Adipose tissue (tissue), 3 donors: ENCODE measurements around the gene DDX54. TPM values are rescaled to one million over a fixed set of nuclear protein-coding genes. Genes with fewer than 3 reads are reported as not detected.

Experiments
- H3K27ac ChIP-seq: one replicate; pipeline ENCODE4 v1.5.1; 2013; ENCODE audit warnings: low read depth, low read length
- WGBS, 3 donors: extraction: QIAGEN DNeasy Blood & Tissue Kit; methylation state at CpG; one replicate each; pipeline ENCODE4 v1.1.7; 2013; 5-methylcytosine and 5-hydroxymethylcytosine counted together
- polyA plus RNA-seq, 3 donors: library from polyadenylated mRNA; stranded (reverse); fragments of 200-250 nt; gene quantifications; one replicate each; pipeline ENCODE4 v1.2.3, GENCODE V29; 2013
- donor health status: healthy with polysubstance abuse.
- donor health status: Bipolar disorder and iron deficiency.
- donor health status: healthy.

The DDX54 gene
- polyA plus RNA-seq, 3 donors = 25.8 to 49.2 (median 38.6) TPM

- 90 to 92% (median 91%) methylated on average over 19 of the region's 19 CpGs for WGBS, 3 donors
- no peak overlapping the region for H3K27ac ChIP-seq
Observed at GRCh38 chr12:113114447-113115178, 70.7 kb downstream of the DDX54 start.

GRCh38 chr12:113113397-113113796 lies 71.9 kb downstream of the DDX54 start:
- 74 to 81% (median 75%) methylated on average over 2 of the region's 2 CpGs for WGBS, 3 donors

GRCh38 chr12:113112043-113112899 lies 73.0 kb downstream of the DDX54 start:
- H3K27ac ChIP-seq = no peak overlapping the region
- 70 to 75% (median 71%) methylated on average over 39 of the region's 39 CpGs for WGBS, 3 donors

More at GRCh38 chr12:113113397-113113796, 71.9 kb downstream of the DDX54 start:
- no peak overlapping the region for H3K27ac ChIP-seq

GRCh38 chr12:113111247-113111646 lies 74.0 kb downstream of the DDX54 start:
- no peak overlapping the region for H3K27ac ChIP-seq
- WGBS, 3 donors = 81 to 91% (median 85%) methylated on average over 3 of the region's 3 CpGs

- 43 to 67% (median 56%) methylated on average over 7 of the region's 7 CpGs for WGBS, 3 donors
- H3K27ac ChIP-seq = no peak overlapping the region
Observed at GRCh38 chr12:113109872-113110599, 75.2 kb downstream of the DDX54 start.

GRCh38 chr12:113109360-113109759 lies 75.9 kb downstream of the DDX54 start:
- H3K27ac ChIP-seq = no peak overlapping the region
- WGBS, 3 donors = 78 to 83% (median 80%) methylated on average over 5 of the region's 5 CpGs

- WGBS, 3 donors = 92 to 97% (median 94%) methylated on average over 4 of the region's 4 CpGs
- no peak overlapping the region for H3K27ac ChIP-seq
Observed at GRCh38 chr12:113108308-113108707, 77.0 kb downstream of the DDX54 start.

Other genes starting within 250 kb of the DDX54 start
- gene OAS3, start 247.0 kb downstream of the DDX54 start, polyA plus RNA-seq = 1 to 10 TPM; 3.6 to 7.3 (median 7.1) TPM
- gene OAS2, start 207.0 kb downstream of the DDX54 start, polyA plus RNA-seq = 1 to 10 TPM; 2.2 to 9.4 (median 4.9) TPM
- gene DTX1, start 128.7 kb downstream of the DDX54 start, polyA plus RNA-seq = 100 to 1,000 TPM in 1 of 3 donors, 10 to 100 TPM in 1, 1 to 10 TPM in 1; 3.4 to 109 (median 21.9) TPM
- 1 to 10 TPM in 1 of 3 donors, under 1 TPM in 1, not detected in 1; 0.74 to 1.9 TPM for gene RASAL1, start 49.7 kb downstream of the DDX54 start, polyA plus RNA-seq
- gene CFAP73, start 35.8 kb downstream of the DDX54 start, polyA plus RNA-seq = under 1 TPM in 2 of 3 donors, not detected in 1; 0.39 to 0.73 TPM
- gene RITA1, start 243 bp upstream of the DDX54 start, polyA plus RNA-seq = 10 to 100 TPM in 1 of 3 donors, 1 to 10 TPM in 2; 8.4 to 10.3 (median 8.7) TPM
- gene TPCN1, start 36.0 kb upstream of the DDX54 start, polyA plus RNA-seq = 10 to 100 TPM; 26.4 to 41.7 (median 36.1) TPM
- gene SLC8B1, start 149.6 kb upstream of the DDX54 start, polyA plus RNA-seq = 10 to 100 TPM; 17.0 to 20.2 (median 17.5) TPM
- 10 to 100 TPM in 2 of 3 donors, 1 to 10 TPM in 1; 8.8 to 20.1 (median 12.5) TPM for gene PLBD2, start 173.1 kb upstream of the DDX54 start, polyA plus RNA-seq
- gene SDS, start 218.4 kb upstream of the DDX54 start, polyA plus RNA-seq = 1 to 10 TPM in 2 of 3 donors, under 1 TPM in 1; 0.13 to 2.9 (median 1.3) TPM
- gene SDSL, start 236.9 kb upstream of the DDX54 start, polyA plus RNA-seq = 1 to 10 TPM; 4.9 to 9.9 (median 8.0) TPM